Sigmoid colon (tissue), 7 donors: ENCODE measurements around the gene BOC. TPM values are rescaled to one million over a fixed set of nuclear protein-coding genes. Genes with fewer than 3 reads are reported as not detected.

Experiments used
- DNase-seq: peaks from one replicate; pipeline ENCODE4 v3.0.0-alpha.2; 2019
- H3K27ac ChIP-seq, 4 donors: fragments of 200-600 bp; sonication (generic); one replicate each; pipeline ENCODE4 v1.5.1; 2016 to 2019; ENCODE audit warnings: mild to moderate bottlenecking in 1 of 4
- H3K27me3 ChIP-seq, 3 donors: fragments of 200-600 bp; sonication (generic); one replicate each; pipeline ENCODE4 v1.5.1; 2019; ENCODE audit warnings: mild to moderate bottlenecking in 1 of 3
- H3K36me3 ChIP-seq, 4 donors: fragments of 200-600 bp; sonication (generic); one replicate each; pipeline ENCODE4 v1.5.1; 2016 to 2019
- H3K4me1 ChIP-seq, 4 donors: fragments of 200-600 bp; sonication (generic); one replicate each; pipeline ENCODE4 v1.5.1; 2017 to 2019
- H3K4me3 ChIP-seq, 4 donors: fragments of 200-600 bp; sonication (generic); one replicate each; pipeline ENCODE4 v1.5.1; 2017 to 2019; ENCODE audit warnings: mild to moderate bottlenecking in 2 of 4, moderate library complexity in 1 of 4
- H3K9me3 ChIP-seq, 4 donors: fragments of 200-600 bp in 3 of 4; sonication (generic) in 3 of 4; one replicate each; pipeline versions ENCODE4 v1.5.1 to v1.6.1; 2013 to 2019
- CTCF ChIP-seq, 4 experiments: fragments of 450-650 bp in 3 of 4; fragments of 200-600 bp in 1 of 4; IDR thresholded peaks; one replicate each; pipeline ENCODE4 v1.5.1; 2016 to 2019; ENCODE audit warnings: antibody characterized with exemption in 4 of 4, mild to moderate bottlenecking in 3 of 4, moderate library complexity in 2 of 4
- EP300 ChIP-seq, 4 donors: sonication (generic); formaldehyde crosslinking; IDR thresholded peaks; one replicate each; pipeline ENCODE4 v1.6.1; 2017; ENCODE audit warnings: antibody characterized with exemption in 4 of 4
- POLR2A ChIP-seq, 2 donors: fragments of 450-650 bp; IDR thresholded peaks; one replicate each; pipeline ENCODE4 v1.6.1; 2016; ENCODE audit warnings: antibody characterized with exemption in 2 of 2, mild to moderate bottlenecking in 2 of 2, moderate library complexity in 2 of 2
- POLR2AphosphoS5 ChIP-seq, 4 donors: sonication (generic); formaldehyde crosslinking; IDR thresholded peaks; one replicate each; pipeline ENCODE4 v1.6.1; 2017; ENCODE audit warnings: antibody characterized with exemption in 4 of 4
- WGBS, 2 donors: extraction: QIAGEN DNeasy Blood & Tissue Kit; methylation state at CpG; one replicate each; pipeline ENCODE4 v1.1.7; 2013; 5-methylcytosine and 5-hydroxymethylcytosine counted together
- intact Hi-C: fragments of 100-400 bp; cut with DNase I; formaldehyde crosslinking; loops from one replicate; pipeline ENCODE4 v1.15.1; 2023
- polyA plus RNA-seq, 3 donors: library from polyadenylated mRNA; stranded (reverse); fragments of 200-250 nt; gene quantifications; one replicate each; pipeline ENCODE4 v1.2.3, GENCODE V29; 2013
- total RNA-seq, 4 donors: library from RNA; depleted of rRNA; stranded (reverse); fragments of >200 nt; gene quantifications; one replicate each; pipeline ENCODE4 v1.1.0, GENCODE V29; 2016
- donor health status: healthy with polysubstance abuse.
- donor health status: Bipolar disorder and iron deficiency.
- donor health status: healthy.

The BOC gene
- total and polyA plus RNA-seq, 7 donors, result 1.6 to 122 (median 80.3) TPM

- Histone ChIP-seq H3K27me3 (no peaks in the 10 kb centered on the region), H3K4me3 (no peak overlapping the region), H3K4me1 (peaks cover 0 to 65% (median 53%) of the 10 kb centered on the region in 4 donors), H3K36me3 (peaks cover 18 to 59% (median 28%) of the 10 kb centered on the region in 4 donors), H3K27ac (peak overlapping the region; percentile 53 to 84 (median 68)), H3K9me3 (no peaks in the 10 kb centered on the region)
- no peak for DNase-seq
- 91% methylated on average over 3 of the region's 3 CpGs for WGBS, 2 donors
- intact Hi-C loops, result no loop called here
- TF ChIP-seq CTCF (IDR thresholded peaks at IDR 0.05) (no peak), EP300 (IDR thresholded peaks at IDR 0.05) (no peak), POLR2AphosphoS5 (IDR thresholded peaks at IDR 0.05) (no peak), POLR2A (IDR thresholded peaks at IDR 0.05) (no peak)
Observed at GRCh38 chr3:113253702-113254101, 42.3 kb downstream of the BOC start.

GRCh38 chr3:113254171-113254947 lies 43.0 kb downstream of the BOC start:
- H3K27me3 ChIP-seq, result no peaks in the 10 kb centered on the region
- WGBS, 2 donors, result 73 to 85% methylated on average over 14 of the region's 14 CpGs
- H3K9me3 ChIP-seq, result no peaks in the 10 kb centered on the region
- TF ChIP-seq POLR2A (IDR thresholded peaks at IDR 0.05), result no peak
- no peak for TF ChIP-seq EP300 (IDR thresholded peaks at IDR 0.05)
- TF ChIP-seq POLR2AphosphoS5 (IDR thresholded peaks at IDR 0.05), result peak in 3 of 4 donors; percentile 35 to 73 (median 67)
- no peak for TF ChIP-seq CTCF (IDR thresholded peaks at IDR 0.05)
- H3K4me3 ChIP-seq, result no peak overlapping the region
- intact Hi-C loops, result no loop called here
- peaks cover 0 to 65% (median 53%) of the 10 kb centered on the region in 4 donors for H3K4me1 ChIP-seq
- peak; percentile 71 for DNase-seq
- H3K36me3 ChIP-seq, result peaks cover 18 to 59% (median 28%) of the 10 kb centered on the region in 4 donors
- peak overlapping the region; percentile 53 to 84 (median 68) for H3K27ac ChIP-seq

GRCh38 chr3:113255100-113255853 lies 43.9 kb downstream of the BOC start:
- H3K27ac ChIP-seq, result peak overlapping the region; percentile 53 to 84 (median 68)
- no peaks in the 10 kb centered on the region for H3K9me3 ChIP-seq
- intact Hi-C loops, result no loop called here
- WGBS, 2 donors, result 90% methylated on average over 7 of the region's 7 CpGs
- peaks cover 14 to 51% (median 22%) of the 10 kb centered on the region in 4 donors for H3K36me3 ChIP-seq
- H3K4me3 ChIP-seq, result no peak overlapping the region
- no peak for TF ChIP-seq EP300 (IDR thresholded peaks at IDR 0.05)
- no peak for TF ChIP-seq POLR2AphosphoS5 (IDR thresholded peaks at IDR 0.05)
- no peak for TF ChIP-seq CTCF (IDR thresholded peaks at IDR 0.05)
- no peak for TF ChIP-seq POLR2A (IDR thresholded peaks at IDR 0.05)
- no peaks in the 10 kb centered on the region for H3K27me3 ChIP-seq
- peaks cover 0 to 68% (median 57%) of the 10 kb centered on the region in 4 donors for H3K4me1 ChIP-seq
- peak; percentile 77 for DNase-seq

- Histone ChIP-seq H3K36me3 (peaks cover 7 to 44% (median 14%) of the 10 kb centered on the region in 4 donors), H3K27me3 (no peaks in the 10 kb centered on the region), H3K4me3 (no peak overlapping the region), H3K9me3 (no peaks in the 10 kb centered on the region), H3K4me1 (peaks cover 0 to 74% (median 65%) of the 10 kb centered on the region in 4 donors), H3K27ac (peak overlapping the region; percentile 53 to 84 (median 68))
- TF ChIP-seq CTCF (IDR thresholded peaks at IDR 0.05), result no peak
- TF ChIP-seq EP300 (IDR thresholded peaks at IDR 0.05), result no peak
- TF ChIP-seq POLR2AphosphoS5 (IDR thresholded peaks at IDR 0.05), result no peak
- TF ChIP-seq POLR2A (IDR thresholded peaks at IDR 0.05), result no peak
- DNase-seq, result no peak
- intact Hi-C loops, result no loop called here
- 82 to 92% methylated on average over 7 of the region's 7 CpGs for WGBS, 2 donors
Observed at GRCh38 chr3:113255854-113256615, 44.7 kb downstream of the BOC start.
